ENCODE measurements around the gene DCAF15.

Gene DCAF15

GRCh38 chr19:13978351-13979243, 26.3 kb downstream of the DCAF15 start:
- TF ChIP-seq CTCF (IDR thresholded peaks at IDR 0.05; ENCODE audit: control extremely low read depth, extremely low read depth, low read depth, missing control alignments) = no peak
- ChIA-PET POLR2A (interaction anchor here (0.6 to 0.9 kb wide), 2 partner anchors 9 to 158 kb away, joined by 3 read pairs; no protein-coding TSS in a partner anchor), CTCF (interaction anchor here (1.0 to 1.5 kb wide), 4 partner anchors 53 to 81 kb away, joined by 3 to 5 read pairs (median 4); partner anchors contain the start of gene IL27RA)
- DNase-seq (ENCODE audit: extremely low spot score) = no peak

GRCh38 chr19:13979244-13979615, 26.9 kb downstream of the DCAF15 start:
- ChIA-PET POLR2A (interaction anchor here (0.6 to 0.7 kb wide), 2 partner anchors 8 to 18 kb away, joined by 3 to 4 read pairs; no protein-coding TSS in a partner anchor), CTCF (interaction anchor here (1.0 to 1.5 kb wide), 4 partner anchors 53 to 80 kb away, joined by 3 to 5 read pairs (median 4); partner anchors contain the start of gene IL27RA)
- no peak for TF ChIP-seq CTCF (IDR thresholded peaks at IDR 0.05; ENCODE audit: control extremely low read depth, extremely low read depth, low read depth, missing control alignments)
- no peak for DNase-seq (ENCODE audit: extremely low spot score)

- TF ChIP-seq CTCF (IDR thresholded peaks at IDR 0.05; ENCODE audit: control extremely low read depth, extremely low read depth, low read depth, missing control alignments) = no peak
- ChIA-PET CTCF (interaction anchor here (1.0 to 1.3 kb wide), 2 partner anchors 64 to 80 kb away, joined by 3 to 4 read pairs; no protein-coding TSS in a partner anchor), POLR2A (interaction anchor here (0.7 kb wide), 1 partner anchor 18 kb away, joined by 4 read pairs; no protein-coding TSS in a partner anchor)
- no peak for DNase-seq (ENCODE audit: extremely low spot score)
These were observed 27.4 kb downstream of the DCAF15 start for GRCh38 chr19:13979686-13980085.

GRCh38 chr19:13980340-13980739, 28.0 kb downstream of the DCAF15 start:
- no peak for DNase-seq (ENCODE audit: extremely low spot score)
- no peak for TF ChIP-seq CTCF (IDR thresholded peaks at IDR 0.05; ENCODE audit: control extremely low read depth, extremely low read depth, low read depth, missing control alignments)
- ChIA-PET POLR2A (no interaction called here), CTCF (interaction anchor here (1.3 kb wide), 1 partner anchor 79 kb away, joined by 4 read pairs; no protein-coding TSS in a partner anchor)

- DNase-seq (ENCODE audit: extremely low spot score) = no peak
- CTCF ChIA-PET = interaction anchor here (0.8 to 0.9 kb wide), 2 partner anchors 8 to 43 kb away, joined by 3 read pairs; no protein-coding TSS in a partner anchor
- no peak for TF ChIP-seq CTCF (IDR thresholded peaks at IDR 0.05; ENCODE audit: control extremely low read depth, extremely low read depth, low read depth, missing control alignments)
- POLR2A ChIA-PET = no interaction called here
These were observed 28.7 kb downstream of the DCAF15 start for GRCh38 chr19:13981021-13981420.

GRCh38 chr19:13981467-13981866, 29.2 kb downstream of the DCAF15 start:
- TF ChIP-seq CTCF (IDR thresholded peaks at IDR 0.05; ENCODE audit: control extremely low read depth, extremely low read depth, low read depth, missing control alignments) = no peak
- ChIA-PET POLR2A (no interaction called here), CTCF (interaction anchor here (0.8 to 0.9 kb wide), 2 partner anchors 8 to 42 kb away, joined by 3 read pairs; no protein-coding TSS in a partner anchor)
- DNase-seq (ENCODE audit: extremely low spot score) = no peak
